ENCODE data around the gene PITPNB.

The PITPNB gene

DNA sequence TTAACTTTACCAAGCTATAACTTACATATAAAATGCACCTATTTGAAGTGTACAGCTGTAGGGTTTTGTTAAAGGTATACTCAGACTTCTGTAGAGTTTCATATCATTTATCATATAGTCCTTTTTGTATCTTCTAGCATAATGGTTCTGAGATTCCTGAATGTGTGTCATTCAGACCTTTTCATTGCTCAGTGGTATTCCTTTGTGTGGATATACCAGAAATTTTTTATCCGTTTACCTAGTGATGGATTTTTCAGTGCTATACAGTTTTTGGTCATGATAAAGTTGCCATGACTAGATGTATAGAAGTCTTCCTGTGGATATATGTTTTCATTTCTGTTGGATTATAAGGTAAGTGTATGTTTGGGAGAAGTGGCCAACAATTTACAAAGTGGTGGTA is 6.3 kb upstream of the PITPNB start:
- H3K27me3 ChIP-seq (ENCODE audit: control insufficient read depth, insufficient read depth, low read length), result no peaks in the 10 kb centered on the region
- H3K4me2 ChIP-seq (ENCODE audit: low read length), result no peak overlapping the region
- no peaks in the 10 kb centered on the region for H3K4me1 ChIP-seq
- H3K27ac ChIP-seq, result no peak overlapping the region
- no peaks in the 10 kb centered on the region for H3K9me3 ChIP-seq (ENCODE audit: control insufficient read depth, low read length)
- peaks cover 4% of the 10 kb centered on the region for H3K79me2 ChIP-seq
- H3K4me3 ChIP-seq (ENCODE audit: low read depth, low read length), result no peak overlapping the region
- H3K9ac ChIP-seq, result no peak overlapping the region
- no peaks in the 10 kb centered on the region for H3K36me3 ChIP-seq (ENCODE audit: control insufficient read depth, insufficient read depth, low read length)
- no peak overlapping the region for H2AFZ ChIP-seq
- TF ChIP-seq, protein P1, sequence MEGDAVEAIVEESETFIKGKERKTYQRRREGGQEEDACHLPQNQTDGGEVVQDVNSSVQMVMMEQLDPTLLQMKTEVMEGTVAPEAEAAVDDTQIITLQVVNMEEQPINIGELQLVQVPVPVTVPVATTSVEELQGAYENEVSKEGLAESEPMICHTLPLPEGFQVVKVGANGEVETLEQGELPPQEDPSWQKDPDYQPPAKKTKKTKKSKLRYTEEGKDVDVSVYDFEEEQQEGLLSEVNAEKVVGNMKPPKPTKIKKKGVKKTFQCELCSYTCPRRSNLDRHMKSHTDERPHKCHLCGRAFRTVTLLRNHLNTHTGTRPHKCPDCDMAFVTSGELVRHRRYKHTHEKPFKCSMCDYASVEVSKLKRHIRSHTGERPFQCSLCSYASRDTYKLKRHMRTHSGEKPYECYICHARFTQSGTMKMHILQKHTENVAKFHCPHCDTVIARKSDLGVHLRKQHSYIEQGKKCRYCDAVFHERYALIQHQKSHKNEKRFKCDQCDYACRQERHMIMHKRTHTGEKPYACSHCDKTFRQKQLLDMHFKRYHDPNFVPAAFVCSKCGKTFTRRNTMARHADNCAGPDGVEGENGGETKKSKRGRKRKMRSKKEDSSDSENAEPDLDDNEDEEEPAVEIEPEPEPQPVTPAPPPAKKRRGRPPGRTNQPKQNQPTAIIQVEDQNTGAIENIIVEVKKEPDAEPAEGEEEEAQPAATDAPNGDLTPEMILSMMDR (IDR thresholded peaks at IDR 0.05), result no peak

DNA sequence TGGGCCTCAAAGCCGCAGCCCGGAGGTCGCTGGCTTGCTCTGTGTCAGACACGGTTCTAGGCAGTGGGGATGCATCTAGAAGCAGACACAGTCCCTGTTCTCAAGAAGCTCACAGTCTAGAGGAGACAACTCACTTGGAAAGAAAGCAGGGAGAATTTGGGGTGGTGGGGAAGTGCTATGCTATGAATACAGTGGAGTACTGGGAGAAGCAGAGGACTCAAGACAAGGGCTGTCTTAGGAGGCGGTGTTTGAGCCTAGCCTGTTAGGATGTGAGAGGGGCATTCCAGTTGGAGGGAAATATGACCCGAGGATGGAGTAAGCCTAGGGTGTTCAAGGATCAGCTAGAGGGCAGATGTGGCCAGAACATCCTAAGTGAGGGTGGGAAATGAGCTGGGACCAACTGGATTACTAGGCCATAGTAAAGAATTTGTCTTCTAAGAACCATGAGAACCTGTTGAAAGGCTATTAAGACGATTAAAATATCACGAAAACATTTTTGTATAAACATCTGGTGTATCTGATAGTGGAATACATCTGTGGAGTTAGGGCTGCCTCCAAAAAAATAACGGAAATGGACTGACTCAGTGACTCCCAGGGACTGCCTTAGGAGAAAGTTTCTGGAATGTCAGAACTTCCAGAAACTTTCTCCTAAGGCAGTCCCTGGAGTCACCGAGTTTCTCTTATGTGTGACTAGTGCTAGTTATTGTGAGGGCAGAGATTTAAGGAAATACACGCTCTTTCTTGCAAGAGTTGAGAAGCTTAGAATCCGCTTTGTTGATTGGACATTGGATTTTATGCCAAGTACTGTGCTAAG is 1.1 kb upstream of the PITPNB start:
- H3K79me2 ChIP-seq, result peaks cover 3% of the 10 kb centered on the region
- peak overlapping the region; percentile 90 for H3K27ac ChIP-seq
- H3K36me3 ChIP-seq (ENCODE audit: control insufficient read depth, insufficient read depth, low read length), result no peaks in the 10 kb centered on the region
- peak overlapping the region; percentile 82 for H2AFZ ChIP-seq
- H3K9me3 ChIP-seq (ENCODE audit: control insufficient read depth, low read length), result no peaks in the 10 kb centered on the region
- H3K4me3 ChIP-seq (ENCODE audit: low read depth, low read length), result peak overlapping the region; percentile 90
- H3K4me1 ChIP-seq, result no peaks in the 10 kb centered on the region
- H3K27me3 ChIP-seq (ENCODE audit: control insufficient read depth, insufficient read depth, low read length), result no peaks in the 10 kb centered on the region
- no peak overlapping the region for H3K9ac ChIP-seq
- peak overlapping the region; percentile 99 for H3K4me2 ChIP-seq (ENCODE audit: low read length)
- TF ChIP-seq, protein P1 (IDR thresholded peaks at IDR 0.05), result no peak

DNA sequence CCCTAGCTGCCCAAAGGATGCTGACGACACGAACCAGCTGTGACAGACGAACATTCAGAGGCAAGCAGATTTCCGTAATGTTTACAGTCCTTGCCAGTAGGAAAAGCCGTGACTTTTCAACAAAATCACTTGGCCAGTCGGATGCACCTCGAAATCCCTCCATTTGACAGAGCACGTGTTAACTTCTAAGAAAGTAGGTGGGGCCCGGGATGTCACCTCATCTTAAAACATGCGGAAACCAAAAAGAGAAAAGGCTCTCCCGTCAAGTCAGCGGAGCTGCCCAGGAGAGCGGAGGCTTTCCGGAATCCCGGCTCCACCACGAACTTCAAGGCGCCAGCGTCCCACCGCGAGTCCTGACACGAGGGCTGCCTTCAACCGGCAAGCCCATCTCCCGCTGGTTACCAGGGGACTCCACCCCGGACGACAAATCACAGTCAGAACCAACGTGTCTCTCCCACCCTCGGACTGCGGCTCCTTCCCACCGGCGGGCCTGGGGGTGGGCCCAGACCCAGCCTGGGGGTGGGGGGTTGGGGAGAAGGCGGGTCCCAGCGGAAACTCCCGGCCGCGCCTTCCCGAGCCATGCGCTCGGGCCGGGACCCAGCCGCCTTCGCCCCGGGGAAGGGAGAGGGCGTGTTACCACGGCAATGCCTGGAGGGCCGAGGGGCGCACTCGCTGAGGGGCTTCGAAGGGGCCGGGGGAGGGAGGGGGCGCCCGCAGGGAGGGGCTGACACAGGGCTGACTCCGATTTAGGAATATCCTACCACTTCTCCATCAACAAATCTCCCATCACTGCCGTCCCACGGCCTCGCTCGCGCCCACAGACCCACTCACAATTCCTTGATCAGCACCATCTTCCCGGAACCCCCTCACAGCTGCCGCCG is 475 bp downstream of the PITPNB start:
- TF ChIP-seq, protein P1 (IDR thresholded peaks at IDR 0.05), result no peak
- peak overlapping the region; percentile 99 for H3K4me2 ChIP-seq (ENCODE audit: low read length)
- peak overlapping the region; percentile 90 for H3K27ac ChIP-seq
- peaks cover 3% of the 10 kb centered on the region for H3K79me2 ChIP-seq
- peak overlapping the region; percentile 92 for H3K4me3 ChIP-seq (ENCODE audit: low read depth, low read length)
- H2AFZ ChIP-seq, result peak overlapping the region; percentile 72
- no peaks in the 10 kb centered on the region for H3K9me3 ChIP-seq (ENCODE audit: control insufficient read depth, low read length)
- H3K4me1 ChIP-seq, result no peaks in the 10 kb centered on the region
- no peak overlapping the region for H3K9ac ChIP-seq
- no peaks in the 10 kb centered on the region for H3K27me3 ChIP-seq (ENCODE audit: control insufficient read depth, insufficient read depth, low read length)
- H3K36me3 ChIP-seq (ENCODE audit: control insufficient read depth, insufficient read depth, low read length), result no peaks in the 10 kb centered on the region

DNA sequence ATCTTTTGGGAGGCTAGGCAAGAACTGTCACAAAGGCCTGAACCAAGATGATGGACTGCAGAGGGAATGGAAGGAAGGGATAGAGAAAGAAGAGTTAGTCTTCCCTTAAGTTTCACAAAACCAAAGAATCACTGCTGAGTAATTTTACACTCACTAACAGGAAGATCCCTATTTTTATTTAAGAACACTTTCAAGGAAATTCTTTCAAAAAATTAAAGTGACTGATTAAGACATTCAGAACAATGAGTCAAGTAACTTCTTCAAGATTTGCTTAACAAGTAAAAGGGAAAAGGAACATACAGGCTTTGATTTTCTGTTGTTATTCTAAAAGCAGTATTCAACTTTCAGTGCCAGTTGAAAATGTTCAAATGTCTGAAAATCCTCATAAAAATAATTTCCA is 3.1 kb downstream of the PITPNB start:
- Histone ChIP-seq H3K27me3 (ENCODE audit: control insufficient read depth, insufficient read depth, low read length) (no peaks in the 10 kb centered on the region), H3K4me3 (ENCODE audit: low read depth, low read length) (no peak overlapping the region), H3K27ac (no peak overlapping the region), H3K79me2 (peaks cover 3% of the 10 kb centered on the region), H3K4me1 (no peaks in the 10 kb centered on the region), H3K9me3 (ENCODE audit: control insufficient read depth, low read length) (no peaks in the 10 kb centered on the region), H3K36me3 (ENCODE audit: control insufficient read depth, insufficient read depth, low read length) (no peaks in the 10 kb centered on the region), H3K9ac (no peak overlapping the region), H2AFZ (no peak overlapping the region), H3K4me2 (ENCODE audit: low read length) (no peak overlapping the region)
- TF ChIP-seq, protein P1 (IDR thresholded peaks at IDR 0.05), result no peak
